Neural cell (in vitro differentiated cells): ENCODE results near the gene BPI. TPM values are rescaled to one million over a fixed set of nuclear protein-coding genes. Genes with fewer than 3 reads are reported as not detected.

Experiments used
- H2AFZ ChIP-seq: fragments of 200-600, 300-800 bp; sonication (generic), shearing (Covaris generic); 2 replicates; pipeline ENCODE4 v1.6.0; 2014; ENCODE audit warnings: low read depth, mild to moderate bottlenecking, antibody characterized with exemption, low read length, moderate library complexity
- H3F3A ChIP-seq: fragments of 200-600 bp; shearing (Covaris generic); 2 replicates; pipeline ENCODE4 v1.6.1; 2016; ENCODE audit warnings: mild to moderate bottlenecking, moderate library complexity, mixed read lengths, antibody characterized with exemption, low read length; ENCODE audit not compliant: insufficient read depth, poor library complexity, severe bottlenecking
- H3K27ac ChIP-seq: fragments of 200-600, 300-800 bp; sonication (generic), shearing (Covaris generic); 2 replicates; pipeline ENCODE4 v1.5.1; 2014; ENCODE audit warnings: mild to moderate bottlenecking, low read length, moderate library complexity
- H3K27me3 ChIP-seq: fragments of 300-800, 200-600 bp; sonication (generic), shearing (Covaris generic); 2 replicates; pipeline ENCODE4 v1.6.0; 2014; ENCODE audit warnings: mild to moderate bottlenecking, low read depth, low read length, moderate library complexity; ENCODE audit not compliant: insufficient read depth
- H3K36me3 ChIP-seq: fragments of 300-800, 200-600 bp; sonication (generic), shearing (Covaris generic); 2 replicates; pipeline ENCODE4 v1.5.1; 2014; ENCODE audit warnings: mild to moderate bottlenecking, antibody characterized with exemption, low read length, moderate library complexity; ENCODE audit not compliant: insufficient read depth
- H3K4me2 ChIP-seq: fragments of 300-800, 200-600 bp; sonication (generic), shearing (Covaris generic); 2 replicates; pipeline ENCODE4 v1.6.0; 2014; ENCODE audit warnings: mild to moderate bottlenecking, low read length
- H3K4me3 ChIP-seq: fragments of 300-800, 200-600 bp; sonication (generic), shearing (Covaris generic); 2 replicates; pipeline ENCODE4 v1.5.1; 2014; ENCODE audit warnings: mild to moderate bottlenecking, low read length, moderate library complexity
- H3K79me2 ChIP-seq: fragments of 200-600 bp; shearing (Covaris generic); replicated peaks from 2 replicates; pipeline ENCODE4 v1.6.0; 2014; ENCODE audit warnings: mild to moderate bottlenecking, low read length, moderate library complexity; ENCODE audit not compliant: insufficient read depth
- H3K9ac ChIP-seq: fragments of 300-800, 200-600 bp; sonication (generic), shearing (Covaris generic); 2 replicates; pipeline ENCODE4 v1.6.1; 2016; ENCODE audit warnings: mild to moderate bottlenecking, low read length, mixed read lengths
- H3K9me2 ChIP-seq: fragments of 200-600 bp; shearing (Covaris generic); 2 replicates; pipeline ENCODE4 v1.6.1; 2016; ENCODE audit warnings: mild to moderate bottlenecking, low read length, mixed read lengths; ENCODE audit not compliant: insufficient read depth
- H3K9me3 ChIP-seq: fragments of 200-600, 300-800 bp; sonication (generic), shearing (Covaris generic); 2 replicates; pipeline ENCODE4 v1.6.1; 2016; ENCODE audit warnings: mild to moderate bottlenecking, mixed run types, low read length, moderate library complexity, mixed read lengths
- H4K20me1 ChIP-seq: fragments of 200-600 bp; shearing (Covaris generic); 2 replicates; pipeline ENCODE4 v1.6.1; 2016; ENCODE audit warnings: mild to moderate bottlenecking, mixed run types; ENCODE audit not compliant: insufficient read depth
- EP300 ChIP-seq: fragments of 450-650 bp; conservative IDR thresholded peaks from 2 replicates; pipeline ENCODE4 v1.6.1; 2014; ENCODE audit warnings: antibody characterized with exemption, mild to moderate bottlenecking, moderate library complexity; ENCODE audit not compliant: poor library complexity, severe bottlenecking
- EZH2 ChIP-seq: fragments of 200-600, 300-800 bp; shearing (Covaris generic), sonication (generic); IDR thresholded peaks from 2 replicates; pipeline ENCODE4 v1.6.1; 2014; ENCODE audit warnings: antibody characterized with exemption, low read length, borderline replicate concordance, mild to moderate bottlenecking; ENCODE audit not compliant: insufficient read depth, poor library complexity, severe bottlenecking
- MXI1 ChIP-seq: fragments of 450-650 bp; conservative IDR thresholded peaks from 2 replicates; pipeline ENCODE4 v1.6.1; 2014; ENCODE audit warnings: antibody characterized with exemption, mild to moderate bottlenecking; ENCODE audit not compliant: poor library complexity, severe bottlenecking
- POLR2AphosphoS5 ChIP-seq: IDR thresholded peaks from 2 replicates; pipeline ENCODE4 v1.6.1; 2012
- RAD21 ChIP-seq: fragments of 450-650 bp; conservative IDR thresholded peaks from 2 replicates; pipeline ENCODE4 v1.6.1; 2014; ENCODE audit warnings: antibody characterized with exemption, mild to moderate bottlenecking, moderate library complexity
- REST ChIP-seq: IDR thresholded peaks from 2 replicates; pipeline ENCODE4 v1.6.1; 2012; ENCODE audit warnings: borderline replicate concordance
- SMC3 ChIP-seq: fragments of 450-650 bp; conservative IDR thresholded peaks from 2 replicates; pipeline ENCODE4 v1.6.1; 2014; ENCODE audit warnings: antibody characterized with exemption, mild to moderate bottlenecking, moderate library complexity; ENCODE audit not compliant: poor library complexity
- TAF1 ChIP-seq: IDR thresholded peaks from 2 replicates; pipeline ENCODE4 v1.6.1; 2012; ENCODE audit warnings: low read depth
- polyA plus RNA-seq: library from polyadenylated mRNA; depleted of rRNA; stranded (reverse); fragments of >200 nt; gene quantifications from 2 replicates; pipeline ENCODE4 v1.2.3, GENCODE V29; 2014
- TF ChIP-seq, protein P1 (sequence below): fragments of 450-650 bp; IDR thresholded peaks from 2 replicates; pipeline ENCODE4 v1.5.1; 2014; ENCODE audit warnings: antibody characterized with exemption, mild to moderate bottlenecking, moderate library complexity; ENCODE audit not compliant: poor library complexity, severe bottlenecking

Gene BPI
- polyA plus RNA-seq, 1 donor from 2014 or later, result not detected

DNA sequence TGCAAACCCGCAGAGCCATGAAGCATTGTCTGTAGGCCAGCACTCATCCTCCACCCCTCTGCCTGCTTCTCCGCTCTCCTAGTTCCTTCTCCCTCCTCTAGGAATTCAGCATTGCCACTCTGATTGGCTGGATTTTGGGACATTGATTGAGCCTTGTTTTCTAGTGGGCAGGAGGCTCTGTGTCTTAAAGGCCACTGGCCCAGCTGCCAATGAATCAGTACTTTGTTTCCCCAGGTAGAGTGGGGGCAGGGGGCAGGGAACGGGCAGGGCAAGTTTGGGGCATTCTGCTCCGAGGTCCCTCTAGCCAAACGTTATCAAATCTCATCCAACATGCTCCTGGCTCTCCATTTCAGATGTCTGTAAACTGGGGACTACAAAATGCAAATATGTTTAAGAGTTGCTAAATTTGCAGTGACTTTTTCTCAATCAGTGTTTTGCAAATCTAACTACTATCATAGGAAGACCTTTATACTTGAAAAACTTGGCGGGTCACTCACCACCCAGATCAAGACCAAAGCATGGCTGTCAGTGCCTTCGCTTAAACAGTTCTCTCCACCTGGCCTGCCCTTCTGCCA, 10.4 kb upstream of the BPI start:
- Histone ChIP-seq H3K4me2 (no peak overlapping the region), H3K27ac (no peak overlapping the region), H3K27me3 (no peaks in the 10 kb centered on the region), H3K79me2 (no peaks in the 10 kb centered on the region), H3K9me2 (no peaks in the 10 kb centered on the region), H3K9ac (no peak overlapping the region), H3K4me3 (no peak overlapping the region), H4K20me1 (no peaks in the 10 kb centered on the region), H3F3A (no peaks in the 10 kb centered on the region), H3K36me3 (no peaks in the 10 kb centered on the region), H2AFZ (no peak overlapping the region), H3K9me3 (no peaks in the 10 kb centered on the region)
- TF ChIP-seq MXI1 (no peak), EZH2 (no peak), RAD21 (no peak), SMC3 (no peak), REST (no peak), TAF1 (no peak), POLR2AphosphoS5 (no peak), EP300 (no peak)
- TF ChIP-seq, protein P1, sequence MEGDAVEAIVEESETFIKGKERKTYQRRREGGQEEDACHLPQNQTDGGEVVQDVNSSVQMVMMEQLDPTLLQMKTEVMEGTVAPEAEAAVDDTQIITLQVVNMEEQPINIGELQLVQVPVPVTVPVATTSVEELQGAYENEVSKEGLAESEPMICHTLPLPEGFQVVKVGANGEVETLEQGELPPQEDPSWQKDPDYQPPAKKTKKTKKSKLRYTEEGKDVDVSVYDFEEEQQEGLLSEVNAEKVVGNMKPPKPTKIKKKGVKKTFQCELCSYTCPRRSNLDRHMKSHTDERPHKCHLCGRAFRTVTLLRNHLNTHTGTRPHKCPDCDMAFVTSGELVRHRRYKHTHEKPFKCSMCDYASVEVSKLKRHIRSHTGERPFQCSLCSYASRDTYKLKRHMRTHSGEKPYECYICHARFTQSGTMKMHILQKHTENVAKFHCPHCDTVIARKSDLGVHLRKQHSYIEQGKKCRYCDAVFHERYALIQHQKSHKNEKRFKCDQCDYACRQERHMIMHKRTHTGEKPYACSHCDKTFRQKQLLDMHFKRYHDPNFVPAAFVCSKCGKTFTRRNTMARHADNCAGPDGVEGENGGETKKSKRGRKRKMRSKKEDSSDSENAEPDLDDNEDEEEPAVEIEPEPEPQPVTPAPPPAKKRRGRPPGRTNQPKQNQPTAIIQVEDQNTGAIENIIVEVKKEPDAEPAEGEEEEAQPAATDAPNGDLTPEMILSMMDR, result no peak

GRCh38 chr20:38294076-38294591, 9.8 kb upstream of the BPI start:
- H3K4me2 ChIP-seq, result no peak overlapping the region
- no peak overlapping the region for H3K27ac ChIP-seq
- TF ChIP-seq RAD21 (no peak), TAF1 (no peak), POLR2AphosphoS5 (no peak), EZH2 (no peak), EP300 (no peak)

More at GRCh38 chr20:38294076-38294591, 9.8 kb upstream of the BPI start:
- Histone ChIP-seq H3K79me2 (no peaks in the 10 kb centered on the region), H3K9me3 (no peaks in the 10 kb centered on the region), H3K27me3 (no peaks in the 10 kb centered on the region), H3F3A (no peaks in the 10 kb centered on the region), H3K9me2 (no peaks in the 10 kb centered on the region), H3K9ac (no peak overlapping the region), H3K4me3 (no peak overlapping the region), H3K36me3 (no peaks in the 10 kb centered on the region), H4K20me1 (no peaks in the 10 kb centered on the region), H2AFZ (no peak overlapping the region)
